WTC11 (cell line): Measurements from ENCODE around the gene CALY. TPM values are rescaled to one million over a fixed set of nuclear protein-coding genes. Genes with fewer than 3 reads are reported as not detected.
"Not testable (repeated sequence)": the region's sequence is repeated elsewhere in the genome, so short reads cannot be mapped to it uniquely, and the experiment has no call there.

Source experiments
- ATAC-seq: fragments of 200-7000 bp; cut with Tn5 transposase; 2 replicates; pipeline ENCODE4 v1.10.0; 2021; ENCODE audit warnings: mild to moderate bottlenecking, moderate library complexity
- CTCF ChIA-PET: fragments of 300-600 bp; sonication (Branson Sonifier 250); formaldehyde crosslinking; loops from one replicate; lab custom pipeline; 2021; ENCODE audit warnings: antibody characterized with exemption; lab: Charles Lee
- POLR2A ChIA-PET: fragments of 350-600 bp; sonication (Branson Sonifier 250); formaldehyde crosslinking; loops from one replicate; lab custom pipeline; 2021; ENCODE audit warnings: antibody characterized with exemption; lab: Charles Lee
- DNase-seq: peaks from one replicate; pipeline ENCODE4 v3.0.0; 2021; ENCODE audit warnings: low spot score
- H3K27ac Mint-ChIP-seq: 2 replicates; pipeline ENCODE4 v1.8.0; 2021; ENCODE audit warnings: mixed read lengths
- H3K27me3 Mint-ChIP-seq: 2 replicates; pipeline ENCODE4 v1.8.0; 2021; ENCODE audit warnings: low read depth, mild to moderate bottlenecking, moderate library complexity, mixed read lengths
- H3K36me3 Mint-ChIP-seq: 2 replicates; pipeline ENCODE4 v1.8.0; 2021; ENCODE audit warnings: mixed read lengths
- H3K4me1 Mint-ChIP-seq: 2 replicates; pipeline ENCODE4 v1.8.0; 2022; ENCODE audit warnings: mixed read lengths
- H3K4me3 Mint-ChIP-seq: 2 replicates; pipeline ENCODE4 v1.8.0; 2021; ENCODE audit warnings: mild to moderate bottlenecking, moderate library complexity, mixed read lengths
- H3K9me3 Mint-ChIP-seq: 2 replicates; pipeline ENCODE4 v1.8.0; 2021; ENCODE audit warnings: mixed read lengths
- ELF4 ChIP-seq: sonication (generic); formaldehyde crosslinking; IDR thresholded peaks from 2 replicates; pipeline ENCODE4 v1.8.1; 2022; ENCODE audit warnings: low read depth, mild to moderate bottlenecking, moderate library complexity, missing genetic modification reagents
- GRHL2 ChIP-seq: fragments of 250-450 bp; sonication (Bioruptor Pico); IDR thresholded peaks from 2 replicates; pipeline ENCODE4 v1.8.0; 2022; ENCODE audit warnings: mild to moderate bottlenecking, moderate library complexity; ENCODE audit not compliant: insufficient replicate concordance, severe bottlenecking
- RELA ChIP-seq: sonication (generic); formaldehyde crosslinking; IDR thresholded peaks from 2 replicates; pipeline ENCODE4 v1.8.1; 2022; ENCODE audit warnings: missing genetic modification reagents, mild to moderate bottlenecking, borderline replicate concordance
- ZNF121 ChIP-seq: sonication (generic); formaldehyde crosslinking; IDR thresholded peaks from 2 replicates; pipeline ENCODE4 v1.8.0; 2023; ENCODE audit warnings: missing genetic modification reagents
- ZNF232 ChIP-seq: sonication (generic); formaldehyde crosslinking; IDR thresholded peaks from 2 replicates; pipeline ENCODE4 v1.8.0; 2022; ENCODE audit warnings: mild to moderate bottlenecking, missing genetic modification reagents
- total RNA-seq: library from RNA; stranded (reverse); gene quantifications from 3 replicates; pipeline ENCODE4 v1.2.3, GENCODE V29; 2021
- TF ChIP-seq, protein P1 (sequence below): fragments of 250-450 bp; sonication (Bioruptor Pico); IDR thresholded peaks from 2 replicates; pipeline ENCODE4 v2.1.2; 2022; ENCODE audit warnings: mild to moderate bottlenecking, moderate library complexity
- TF ChIP-seq, protein P2 (sequence below): sonication (generic); formaldehyde crosslinking; IDR thresholded peaks from 2 replicates; pipeline ENCODE4 v1.8.0; 2022; ENCODE audit warnings: missing genetic modification reagents
- TF ChIP-seq, protein P3 (sequence below): sonication (generic); formaldehyde crosslinking; IDR thresholded peaks from 2 replicates; pipeline ENCODE4 v1.8.1; 2023; ENCODE audit warnings: mild to moderate bottlenecking, missing genetic modification reagents

Gene CALY
- total RNA-seq, 1 experiment from 2014 or later: 0.63 TPM

DNA sequence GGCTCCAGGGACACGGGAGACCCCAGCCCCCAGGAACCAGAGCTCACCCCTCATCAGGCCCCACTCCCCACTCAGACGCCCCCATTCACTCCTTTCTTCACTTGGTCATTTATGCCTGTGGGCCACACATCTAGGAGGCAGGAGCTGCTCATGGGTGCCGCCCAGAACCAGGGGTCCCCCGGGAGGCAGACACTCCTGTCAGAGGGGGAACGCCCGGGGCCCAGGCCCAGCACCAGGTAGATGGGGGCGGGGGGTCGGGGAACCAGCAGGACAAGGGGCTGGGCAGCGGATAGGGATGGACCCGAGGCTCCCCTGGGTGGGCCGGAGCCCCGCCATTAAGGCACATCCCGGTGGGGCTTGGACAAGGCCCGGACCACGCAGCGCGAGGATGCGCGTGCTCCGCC lies 11.8 kb downstream of the CALY start:
- H3K4me3 Mint-ChIP-seq: no peak overlapping the region
- ChIA-PET POLR2A (no interaction called here), CTCF (interaction anchor here (0.5 to 2.0 kb wide), 7 partner anchors 10 to 579 kb away, joined by 4 to 14 read pairs (median 7); partner anchors contain the start of genes FUOM and PRAP1)
- DNase-seq (no peak), ATAC-seq (no peak)
- H3K27ac Mint-ChIP-seq: no peak overlapping the region
- H3K9me3 Mint-ChIP-seq: peaks cover 8% of the 10 kb centered on the region
- H3K4me1 Mint-ChIP-seq: peaks cover 14% of the 10 kb centered on the region
- 0 out of 2 replicates have a peak, but pooled peaks cover 2% of the 10 kb centered on the region for H3K36me3 Mint-ChIP-seq
- peaks cover 62% of the 10 kb centered on the region for H3K27me3 Mint-ChIP-seq
- TF ChIP-seq, protein P1, sequence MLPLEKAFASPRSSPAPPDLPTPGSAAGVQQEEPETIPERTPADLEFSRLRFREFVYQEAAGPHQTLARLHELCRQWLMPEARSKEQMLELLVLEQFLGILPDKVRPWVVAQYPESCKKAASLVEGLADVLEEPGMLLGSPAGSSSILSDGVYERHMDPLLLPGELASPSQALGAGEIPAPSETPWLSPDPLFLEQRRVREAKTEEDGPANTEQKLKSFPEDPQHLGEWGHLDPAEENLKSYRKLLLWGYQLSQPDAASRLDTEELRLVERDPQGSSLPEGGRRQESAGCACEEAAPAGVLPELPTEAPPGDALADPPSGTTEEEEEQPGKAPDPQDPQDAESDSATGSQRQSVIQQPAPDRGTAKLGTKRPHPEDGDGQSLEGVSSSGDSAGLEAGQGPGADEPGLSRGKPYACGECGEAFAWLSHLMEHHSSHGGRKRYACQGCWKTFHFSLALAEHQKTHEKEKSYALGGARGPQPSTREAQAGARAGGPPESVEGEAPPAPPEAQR (CRISPR knock-in tag): no peak
- TF ChIP-seq, protein P2, sequence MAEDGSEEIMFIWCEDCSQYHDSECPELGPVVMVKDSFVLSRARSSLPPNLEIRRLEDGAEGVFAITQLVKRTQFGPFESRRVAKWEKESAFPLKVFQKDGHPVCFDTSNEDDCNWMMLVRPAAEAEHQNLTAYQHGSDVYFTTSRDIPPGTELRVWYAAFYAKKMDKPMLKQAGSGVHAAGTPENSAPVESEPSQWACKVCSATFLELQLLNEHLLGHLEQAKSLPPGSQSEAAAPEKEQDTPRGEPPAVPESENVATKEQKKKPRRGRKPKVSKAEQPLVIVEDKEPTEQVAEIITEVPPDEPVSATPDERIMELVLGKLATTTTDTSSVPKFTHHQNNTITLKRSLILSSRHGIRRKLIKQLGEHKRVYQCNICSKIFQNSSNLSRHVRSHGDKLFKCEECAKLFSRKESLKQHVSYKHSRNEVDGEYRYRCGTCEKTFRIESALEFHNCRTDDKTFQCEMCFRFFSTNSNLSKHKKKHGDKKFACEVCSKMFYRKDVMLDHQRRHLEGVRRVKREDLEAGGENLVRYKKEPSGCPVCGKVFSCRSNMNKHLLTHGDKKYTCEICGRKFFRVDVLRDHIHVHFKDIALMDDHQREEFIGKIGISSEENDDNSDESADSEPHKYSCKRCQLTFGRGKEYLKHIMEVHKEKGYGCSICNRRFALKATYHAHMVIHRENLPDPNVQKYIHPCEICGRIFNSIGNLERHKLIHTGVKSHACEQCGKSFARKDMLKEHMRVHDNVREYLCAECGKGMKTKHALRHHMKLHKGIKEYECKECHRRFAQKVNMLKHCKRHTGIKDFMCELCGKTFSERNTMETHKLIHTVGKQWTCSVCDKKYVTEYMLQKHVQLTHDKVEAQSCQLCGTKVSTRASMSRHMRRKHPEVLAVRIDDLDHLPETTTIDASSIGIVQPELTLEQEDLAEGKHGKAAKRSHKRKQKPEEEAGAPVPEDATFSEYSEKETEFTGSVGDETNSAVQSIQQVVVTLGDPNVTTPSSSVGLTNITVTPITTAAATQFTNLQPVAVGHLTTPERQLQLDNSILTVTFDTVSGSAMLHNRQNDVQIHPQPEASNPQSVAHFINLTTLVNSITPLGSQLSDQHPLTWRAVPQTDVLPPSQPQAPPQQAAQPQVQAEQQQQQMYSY (CRISPR knock-in tag): peak; percentile 24; the same call in 1 of the 2 replicates
- TF ChIP-seq ZNF232 (CRISPR knock-in tag): no peak
- TF ChIP-seq, protein P3, sequence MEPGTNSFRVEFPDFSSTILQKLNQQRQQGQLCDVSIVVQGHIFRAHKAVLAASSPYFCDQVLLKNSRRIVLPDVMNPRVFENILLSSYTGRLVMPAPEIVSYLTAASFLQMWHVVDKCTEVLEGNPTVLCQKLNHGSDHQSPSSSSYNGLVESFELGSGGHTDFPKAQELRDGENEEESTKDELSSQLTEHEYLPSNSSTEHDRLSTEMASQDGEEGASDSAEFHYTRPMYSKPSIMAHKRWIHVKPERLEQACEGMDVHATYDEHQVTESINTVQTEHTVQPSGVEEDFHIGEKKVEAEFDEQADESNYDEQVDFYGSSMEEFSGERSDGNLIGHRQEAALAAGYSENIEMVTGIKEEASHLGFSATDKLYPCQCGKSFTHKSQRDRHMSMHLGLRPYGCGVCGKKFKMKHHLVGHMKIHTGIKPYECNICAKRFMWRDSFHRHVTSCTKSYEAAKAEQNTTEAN (CRISPR knock-in tag): no peak
- no peak for TF ChIP-seq ELF4
- 0 out of 2 replicates have a peak, but pooled peaks have one; percentile 5 for TF ChIP-seq RELA (CRISPR knock-in tag)

DNA sequence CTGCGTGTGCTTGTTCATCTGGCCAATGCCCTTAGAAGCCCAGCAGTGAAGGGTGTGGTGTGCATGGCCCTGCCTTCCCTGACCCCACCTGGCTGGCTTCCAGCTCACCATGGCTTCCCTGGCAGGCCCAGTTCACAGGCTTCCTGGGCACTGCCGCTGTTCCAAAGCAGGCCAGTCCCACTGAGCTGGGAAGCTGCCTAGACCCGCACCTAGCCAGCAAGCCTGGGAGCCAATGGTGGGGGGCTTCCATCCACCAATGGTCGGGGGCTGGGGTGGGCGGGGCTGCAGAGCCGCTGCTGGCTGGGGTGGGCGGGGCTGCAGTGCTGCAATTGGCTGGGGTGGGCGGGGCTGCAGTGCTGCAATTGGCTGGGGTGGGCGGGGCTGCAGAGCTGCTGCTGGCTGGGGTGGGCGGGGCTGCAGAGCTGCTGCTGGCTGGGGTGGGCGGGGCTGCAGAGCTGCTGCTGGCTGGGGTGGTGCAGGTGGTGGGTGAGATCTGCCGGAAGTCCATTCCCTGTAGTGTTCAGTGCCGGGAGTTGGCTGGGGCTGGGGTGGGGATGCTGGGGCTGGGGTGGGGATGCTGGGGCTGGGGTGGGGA lies 12.4 kb downstream of the CALY start:
- ChIA-PET CTCF (interaction anchor here (0.5 to 2.0 kb wide), 8 partner anchors 9 to 578 kb away, joined by 3 to 14 read pairs (median 6); partner anchors contain the start of genes FUOM and PRAP1), POLR2A (no interaction called here)
- no peak overlapping the region; the same call in 1 of the 2 replicates for H3K4me3 Mint-ChIP-seq
- 0 out of 2 replicates have a peak, but pooled peaks cover 2% of the 10 kb centered on the region for H3K36me3 Mint-ChIP-seq
- ATAC-seq: peak; percentile 61
- H3K27me3 Mint-ChIP-seq: peaks cover 61% of the 10 kb centered on the region
- TF ChIP-seq ZNF121 (peak; percentile 46; the same call in 1 of the 2 replicates), GRHL2 (CRISPR knock-in tag) (no peak)
- TF ChIP-seq, protein P2 (CRISPR knock-in tag): peak; percentile 76; the same call in 1 of the 2 replicates
- peaks cover 8% of the 10 kb centered on the region for H3K9me3 Mint-ChIP-seq
- DNase-seq: peak; percentile 80
- no peak overlapping the region for H3K27ac Mint-ChIP-seq
- peaks cover 12% of the 10 kb centered on the region for H3K4me1 Mint-ChIP-seq

DNA sequence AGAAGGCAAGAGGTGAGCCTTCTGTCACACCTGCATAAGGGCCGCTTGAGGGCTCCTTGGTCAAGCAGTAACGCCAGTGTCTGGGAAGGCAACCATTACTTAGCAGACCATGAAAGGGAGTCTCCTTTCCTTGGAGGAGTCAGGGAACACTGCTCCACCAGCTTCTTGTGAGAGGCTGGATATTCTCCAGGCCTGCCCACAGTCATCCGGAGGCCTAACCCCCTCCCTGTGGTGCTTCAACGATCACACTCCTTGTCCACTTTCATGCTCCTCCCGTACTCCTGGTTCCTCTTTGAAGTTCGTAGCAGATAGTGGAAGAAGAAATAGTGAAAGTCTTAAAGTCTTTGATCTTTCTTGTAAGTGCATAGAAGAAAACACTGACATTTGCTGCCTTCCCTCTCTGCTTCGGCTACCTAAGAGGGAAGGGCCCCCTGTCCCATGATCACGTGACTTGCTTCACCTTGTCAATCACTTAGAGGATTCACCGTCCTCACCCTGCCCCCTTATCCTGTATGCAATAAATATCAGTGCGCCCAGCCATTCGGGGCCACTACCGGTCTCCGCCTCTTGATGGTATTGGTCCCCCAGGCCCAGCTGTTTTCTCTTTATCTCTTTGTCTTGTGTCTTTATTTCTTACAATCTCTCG lies 14.5 kb downstream of the CALY start:
- H3K9me3 Mint-ChIP-seq, ATAC-seq, DNase-seq, H3K4me3 Mint-ChIP-seq, H3K36me3 Mint-ChIP-seq, H3K27ac Mint-ChIP-seq, POLR2A ChIA-PET, CTCF ChIA-PET, H3K4me1 Mint-ChIP-seq: not testable (repeated sequence)
- H3K27me3 Mint-ChIP-seq: peaks cover 48% of the 10 kb centered on the region
